Stomach (tissue), 9 donors: ENCODE results near the gene ODAD4. TPM values are rescaled to one million over a fixed set of nuclear protein-coding genes. Genes with fewer than 3 reads are reported as not detected.

Experiments
- DNase-seq, 2 donors: peaks; one replicate each; pipeline versions ENCODE4 v3.0.0 to v3.0.0-alpha.2; 2013 to 2019
- H3K27ac ChIP-seq, 5 donors: fragments of 200-600 bp in 4 of 5; sonication (generic) in 4 of 5; one replicate each; pipeline ENCODE4 v1.5.1; 2013 to 2019; ENCODE audit warnings: mild to moderate bottlenecking in 1 of 5, moderate library complexity in 1 of 5
- H3K27me3 ChIP-seq, 3 donors: fragments of 200-600 bp; sonication (generic); one replicate each; pipeline ENCODE4 v1.5.1; 2017 to 2019; ENCODE audit warnings: mixed run types in 1 of 3
- H3K36me3 ChIP-seq, 4 donors: fragments of 200-600 bp; sonication (generic); 1 replicate in 3 of 4; 2 replicates in 1 of 4; pipeline ENCODE4 v1.5.1; 2016 to 2019
- H3K4me1 ChIP-seq, 4 donors: fragments of 200-600 bp; sonication (generic); one replicate each; pipeline ENCODE4 v1.5.1; 2016 to 2019
- H3K4me3 ChIP-seq, 4 donors: fragments of 200-600 bp; sonication (generic) in 3 of 4; one replicate each; pipeline ENCODE4 v1.5.1; 2016 to 2019; ENCODE audit warnings: mild to moderate bottlenecking in 1 of 4
- H3K9me3 ChIP-seq, 4 donors: fragments of 200-600 bp; sonication (generic); one replicate each; pipeline ENCODE4 v1.5.1; 2016 to 2019
- CTCF ChIP-seq, 7 experiments: fragments of 450-650 bp in 4 of 7; fragments of 200-600 bp in 3 of 7; sonication (generic) in 3 of 7; IDR thresholded peaks; one replicate each; pipeline ENCODE4 v1.5.1; 2016 to 2019; ENCODE audit warnings: antibody characterized with exemption in 7 of 7, control low read depth in 2 of 7, mild to moderate bottlenecking in 1 of 7
- EP300 ChIP-seq: sonication (generic); formaldehyde crosslinking; IDR thresholded peaks from one replicate; pipeline ENCODE4 v1.6.1; 2017; ENCODE audit warnings: antibody characterized with exemption
- POLR2A ChIP-seq, 4 donors: fragments of 450-650 bp; IDR thresholded peaks; one replicate each; pipeline ENCODE4 v1.6.1; 2016; ENCODE audit warnings: antibody characterized with exemption in 4 of 4, control low read depth in 2 of 4, mild to moderate bottlenecking in 1 of 4, moderate library complexity in 1 of 4
- POLR2AphosphoS5 ChIP-seq, 3 donors: sonication (generic); formaldehyde crosslinking; IDR thresholded peaks; one replicate each; pipeline ENCODE4 v1.6.1; 2016; ENCODE audit warnings: antibody characterized with exemption in 3 of 3
- WGBS, 5 donors: extraction: QIAGEN DNeasy Blood & Tissue Kit in 3 of 5; methylation state at CpG; one replicate each; pipeline versions ENCODE4 v1.1.5 to v1.1.7; 2013 to 2018; 5-methylcytosine and 5-hydroxymethylcytosine counted together
- intact Hi-C: fragments of 100-400 bp; cut with DNase I; formaldehyde crosslinking; loops from one replicate; pipeline ENCODE4 v1.15.1; 2023; ENCODE audit warnings: low total_unique reads
- polyA plus RNA-seq, 3 donors: library from polyadenylated mRNA; stranded (reverse); fragments of 200-250 nt; gene quantifications; one replicate each; pipeline ENCODE4 v1.2.3, GENCODE V29; 2013
- total RNA-seq, 5 donors: library from RNA; depleted of rRNA; stranded (reverse); fragments of >200 nt; gene quantifications; one replicate each; pipeline versions ENCODE4 v1.1.0 to v1.2.3, GENCODE V29; 2014 to 2016
- donor health status: healthy with polysubstance abuse.
- donor health status: Bipolar disorder and iron deficiency.
- donor health status: healthy.

The ODAD4 gene
- total and polyA plus RNA-seq, 8 donors: 0.78 to 2.1 (median 1.0) TPM; not detected in 4

- Histone ChIP-seq H3K27me3 (no peaks in the 10 kb centered on the region), H3K9me3 (no peaks in the 10 kb centered on the region), H3K4me1 (no peaks in the 10 kb centered on the region), H3K4me3 (no peak overlapping the region), H3K27ac (no peak overlapping the region), H3K36me3 (peaks cover 0 to 25% (median 3%) of the 10 kb centered on the region in 4 donors)
- intact Hi-C loops: no loop called here
- DNase-seq: no peak
- WGBS, 5 donors: 80 to 86% (median 83%) methylated on average over 11 of the region's 11 CpGs
- TF ChIP-seq POLR2A (IDR thresholded peaks at IDR 0.05) (no peak), CTCF (IDR thresholded peaks at IDR 0.05) (no peak), POLR2AphosphoS5 (IDR thresholded peaks at IDR 0.05) (no peak), EP300 (no peak)
These were observed 18.5 kb downstream of the ODAD4 start for GRCh38 chr17:41948762-41949460.

GRCh38 chr17:41956522-41956921 lies 26.1 kb downstream of the ODAD4 start:
- H3K9me3 ChIP-seq: no peaks in the 10 kb centered on the region
- WGBS, 5 donors: 85 to 91% (median 91%) methylated on average over 6 of the region's 6 CpGs
- H3K36me3 ChIP-seq: peaks cover 0 to 7% (median 0%) of the 10 kb centered on the region in 4 donors
- intact Hi-C loops: no loop called here
- no peak overlapping the region for H3K27ac ChIP-seq
- no peaks in the 10 kb centered on the region for H3K27me3 ChIP-seq
- DNase-seq: no peak
- H3K4me1 ChIP-seq: no peaks in the 10 kb centered on the region
- no peak overlapping the region for H3K4me3 ChIP-seq
- TF ChIP-seq CTCF (IDR thresholded peaks at IDR 0.05) (no peak), POLR2A (IDR thresholded peaks at IDR 0.05) (no peak), EP300 (no peak), POLR2AphosphoS5 (IDR thresholded peaks at IDR 0.05) (no peak)

GRCh38 chr17:41957031-41957868 lies 26.8 kb downstream of the ODAD4 start:
- Histone ChIP-seq H3K4me3 (no peak overlapping the region), H3K9me3 (no peaks in the 10 kb centered on the region), H3K27ac (no peak overlapping the region), H3K27me3 (no peaks in the 10 kb centered on the region), H3K36me3 (peaks cover 0 to 7% (median 0%) of the 10 kb centered on the region in 4 donors), H3K4me1 (no peaks in the 10 kb centered on the region)
- WGBS, 5 donors: 65 to 77% (median 67%) methylated on average over 11 of the region's 11 CpGs
- intact Hi-C loops: no loop called here
- TF ChIP-seq POLR2AphosphoS5 (IDR thresholded peaks at IDR 0.05): no peak
- TF ChIP-seq CTCF (IDR thresholded peaks at IDR 0.05): no peak
- TF ChIP-seq EP300: no peak
- no peak for TF ChIP-seq POLR2A (IDR thresholded peaks at IDR 0.05)
- no peak for DNase-seq

GRCh38 chr17:41957869-41958439 lies 27.5 kb downstream of the ODAD4 start:
- Histone ChIP-seq H3K9me3 (no peaks in the 10 kb centered on the region), H3K4me1 (peaks cover 0 to 5% (median 2%) of the 10 kb centered on the region in 4 donors), H3K27me3 (no peaks in the 10 kb centered on the region), H3K4me3 (no peak overlapping the region), H3K36me3 (peaks cover 0 to 7% (median 0%) of the 10 kb centered on the region in 4 donors), H3K27ac (no peak overlapping the region)
- intact Hi-C loops: no loop called here
- DNase-seq: no peak
- 83 to 89% (median 85%) methylated on average over 6 of the region's 6 CpGs for WGBS, 5 donors
- no peak for TF ChIP-seq EP300
- TF ChIP-seq CTCF (IDR thresholded peaks at IDR 0.05): no peak
- no peak for TF ChIP-seq POLR2AphosphoS5 (IDR thresholded peaks at IDR 0.05)
- TF ChIP-seq POLR2A (IDR thresholded peaks at IDR 0.05): no peak
